Body of pancreas (tissue), 4 donors: ENCODE results near the gene ALX3. TPM values are rescaled to one million over a fixed set of nuclear protein-coding genes. Genes with fewer than 3 reads are reported as not detected.

Source experiments
- ATAC-seq: fragments of 150-250 bp; one replicate; pipeline ENCODE4 v1.9.1; 2016
- DNase-seq, 4 donors: peaks; one replicate each; pipeline ENCODE4 v3.0.0-alpha.2; 2019
- H3K27ac ChIP-seq, 4 donors: fragments of 200-600 bp; sonication (generic); 1 replicate in 3 of 4; 2 replicates in 1 of 4; pipeline versions ENCODE4 v1.5.1 to v1.6.1; 2016 to 2019; ENCODE audit warnings: mild to moderate bottlenecking in 1 of 4, mixed read lengths in 1 of 4, moderate library complexity in 1 of 4
- H3K27me3 ChIP-seq, 2 donors: fragments of 200-600 bp; sonication (generic); one replicate each; pipeline ENCODE4 v1.6.0; 2016; ENCODE audit warnings: mild to moderate bottlenecking in 1 of 2
- H3K36me3 ChIP-seq, 2 donors: fragments of 200-600 bp; sonication (generic); replicated peaks in 1 of 2; 2 replicates each; pipeline ENCODE4 v1.5.1; 2016; ENCODE audit warnings: low read depth in 2 of 2; ENCODE audit not compliant: insufficient read depth in 1 of 2
- H3K4me1 ChIP-seq: fragments of 200-600 bp; sonication (generic); one replicate; pipeline ENCODE4 v1.6.0; 2016
- H3K4me3 ChIP-seq, 2 donors: fragments of 200-600 bp; sonication (generic); 1 replicate in 1 of 2; 2 replicates in 1 of 2; pipeline ENCODE4 v1.5.1; 2016 to 2019
- H3K9me3 ChIP-seq, 3 donors: fragments of 200-600 bp; sonication (generic); 1 replicate in 2 of 3; 2 replicates in 1 of 3; pipeline ENCODE4 v1.5.1; 2016
- POLR2A ChIP-seq, 3 donors: fragments of 450-650 bp; IDR thresholded peaks; one replicate each; pipeline ENCODE4 v1.6.1; 2016; ENCODE audit warnings: antibody characterized with exemption in 3 of 3, mild to moderate bottlenecking in 2 of 3
- WGBS, 2 donors: methylation state at CpG; one replicate each; pipeline ENCODE4 v1.1.5; 2017; 5-methylcytosine and 5-hydroxymethylcytosine counted together
- intact Hi-C: fragments of 100-400 bp; cut with DNase I; formaldehyde crosslinking; loops from one replicate; pipeline ENCODE4 v1.15.1; 2023
- total RNA-seq, 2 donors: library from RNA; depleted of rRNA; stranded (reverse); fragments of >200 nt; gene quantifications; one replicate each; pipeline ENCODE4 v1.1.0, GENCODE V29; 2016
- TF ChIP-seq, protein P1 (sequence below), 7 experiments: fragments of 450-650 bp in 4 of 7; fragments of 200-600 bp in 3 of 7; sonication (generic) in 3 of 7; IDR thresholded peaks; one replicate each; pipeline ENCODE4 v1.5.1; 2016 to 2019; ENCODE audit warnings: antibody characterized with exemption in 7 of 7

Gene ALX3
- total RNA-seq, 2 donors from 2014 or later, result not detected

DNA sequence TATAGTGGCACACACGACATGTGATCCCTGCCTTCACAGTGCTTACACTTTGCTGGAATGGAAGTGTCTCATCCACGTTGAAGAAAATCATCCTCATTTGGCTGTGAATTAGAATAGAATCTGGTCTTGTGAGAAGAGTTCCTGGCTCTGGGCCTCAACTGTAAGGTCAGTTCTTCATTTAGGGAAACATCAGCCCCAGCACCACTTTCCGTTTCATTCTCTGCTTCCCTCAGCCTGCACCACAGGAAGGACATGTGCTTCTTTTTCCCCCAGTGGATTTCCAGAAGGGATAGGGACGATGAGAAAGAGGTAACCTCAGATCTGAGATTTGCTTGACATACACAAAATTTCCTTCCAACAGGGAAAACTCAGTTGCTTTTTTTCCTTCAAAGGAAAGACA lies 3.7 kb upstream of the ALX3 start:
- Histone ChIP-seq H3K9me3 (no peaks in the 10 kb centered on the region), H3K27me3 (peaks cover 10 to 24% of the 10 kb centered on the region in 2 donors), H3K27ac (no peak overlapping the region), H3K4me3 (no peak overlapping the region), H3K4me1 (peaks cover 10% of the 10 kb centered on the region), H3K36me3 (no peaks in the 10 kb centered on the region)
- intact Hi-C loops, result no loop called here
- no peak for DNase-seq
- 62 to 64% methylated on average over 4 of the region's 4 CpGs for WGBS, 2 donors
- TF ChIP-seq POLR2A (IDR thresholded peaks at IDR 0.05), result no peak
- no peak for ATAC-seq

DNA sequence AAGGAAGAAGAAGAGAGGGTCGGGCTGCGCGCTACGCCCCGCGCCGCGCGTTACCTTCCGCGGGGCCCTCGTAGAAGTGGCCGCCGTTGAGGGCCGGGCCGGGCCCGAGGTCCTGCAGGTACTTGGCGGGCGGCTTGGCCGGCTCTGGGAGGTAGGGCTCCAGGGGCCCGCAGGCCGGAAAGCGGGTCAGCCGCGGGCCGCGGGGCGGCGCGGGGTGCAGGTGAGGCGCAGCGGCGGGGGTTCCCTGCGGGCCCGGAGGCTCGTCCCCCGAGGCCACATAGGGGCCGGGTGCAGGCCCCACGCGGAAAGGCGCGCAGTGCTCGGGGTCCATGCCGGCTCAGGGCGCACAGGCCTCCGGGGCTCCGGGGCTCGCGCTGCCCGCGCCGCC lies 196 bp downstream of the ALX3 start:
- DNase-seq, result no peak
- ATAC-seq, result no peak
- H3K27me3 ChIP-seq, result peaks cover 15 to 43% of the 10 kb centered on the region in 2 donors
- 5 to 9% methylated on average over 10 to 50 of the region's 52 CpGs for WGBS, 2 donors
- no peaks in the 10 kb centered on the region for H3K9me3 ChIP-seq
- TF ChIP-seq, protein P1, sequence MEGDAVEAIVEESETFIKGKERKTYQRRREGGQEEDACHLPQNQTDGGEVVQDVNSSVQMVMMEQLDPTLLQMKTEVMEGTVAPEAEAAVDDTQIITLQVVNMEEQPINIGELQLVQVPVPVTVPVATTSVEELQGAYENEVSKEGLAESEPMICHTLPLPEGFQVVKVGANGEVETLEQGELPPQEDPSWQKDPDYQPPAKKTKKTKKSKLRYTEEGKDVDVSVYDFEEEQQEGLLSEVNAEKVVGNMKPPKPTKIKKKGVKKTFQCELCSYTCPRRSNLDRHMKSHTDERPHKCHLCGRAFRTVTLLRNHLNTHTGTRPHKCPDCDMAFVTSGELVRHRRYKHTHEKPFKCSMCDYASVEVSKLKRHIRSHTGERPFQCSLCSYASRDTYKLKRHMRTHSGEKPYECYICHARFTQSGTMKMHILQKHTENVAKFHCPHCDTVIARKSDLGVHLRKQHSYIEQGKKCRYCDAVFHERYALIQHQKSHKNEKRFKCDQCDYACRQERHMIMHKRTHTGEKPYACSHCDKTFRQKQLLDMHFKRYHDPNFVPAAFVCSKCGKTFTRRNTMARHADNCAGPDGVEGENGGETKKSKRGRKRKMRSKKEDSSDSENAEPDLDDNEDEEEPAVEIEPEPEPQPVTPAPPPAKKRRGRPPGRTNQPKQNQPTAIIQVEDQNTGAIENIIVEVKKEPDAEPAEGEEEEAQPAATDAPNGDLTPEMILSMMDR (IDR thresholded peaks at IDR 0.05), result no peak
- TF ChIP-seq POLR2A (IDR thresholded peaks at IDR 0.05), result no peak
- H3K36me3 ChIP-seq, result no peaks in the 10 kb centered on the region
- peaks cover 17% of the 10 kb centered on the region for H3K4me1 ChIP-seq
- H3K4me3 ChIP-seq, result no peak overlapping the region
- no peak overlapping the region for H3K27ac ChIP-seq
- intact Hi-C loops, result no loop called here

DNA sequence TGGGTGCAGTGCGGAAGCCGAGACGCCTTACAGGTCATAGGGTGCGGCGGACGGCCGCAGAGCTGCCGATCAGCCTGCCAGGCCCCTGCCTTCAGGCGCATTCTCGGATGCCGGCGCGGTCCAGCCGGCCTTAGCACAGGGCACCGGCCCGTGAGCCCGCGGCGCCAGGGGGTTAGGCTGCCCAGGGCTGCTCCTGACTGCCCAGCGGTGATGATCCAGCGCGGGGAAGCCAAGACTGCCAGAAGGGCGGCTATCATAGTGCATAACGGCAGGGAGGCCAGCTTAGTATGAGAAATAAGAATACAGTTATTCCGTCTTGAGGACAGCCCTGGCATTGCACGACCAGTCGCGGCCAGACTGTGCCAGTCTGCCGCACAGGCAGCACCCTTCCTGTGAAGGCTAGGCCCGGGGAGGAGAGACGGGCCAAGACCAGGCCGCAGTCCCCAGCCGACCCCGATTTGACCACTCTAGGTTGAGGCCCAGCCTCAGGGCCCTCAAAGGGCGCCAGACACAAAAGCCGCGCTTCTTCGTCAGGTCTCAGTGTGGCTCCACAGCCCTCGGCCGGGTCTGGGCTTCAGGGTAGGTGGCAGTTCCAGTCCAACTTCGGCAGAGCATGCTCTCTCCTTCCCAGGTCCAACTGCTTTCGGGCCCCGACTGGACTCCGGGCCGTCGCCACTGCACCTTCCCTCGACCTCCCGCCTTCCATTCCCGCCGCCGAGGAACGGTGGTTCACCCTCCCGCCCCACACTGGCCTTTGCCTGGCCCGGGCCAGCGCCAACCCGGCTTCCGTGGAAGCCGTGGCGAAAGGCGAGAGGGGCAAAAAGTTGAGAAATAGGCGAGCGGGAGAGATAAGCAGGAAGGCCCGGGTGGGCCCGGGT lies 829 bp downstream of the ALX3 start:
- Histone ChIP-seq H3K27me3 (peaks cover 15 to 43% of the 10 kb centered on the region in 2 donors), H3K36me3 (no peaks in the 10 kb centered on the region), H3K4me3 (no peak overlapping the region), H3K9me3 (no peaks in the 10 kb centered on the region), H3K27ac (no peak overlapping the region), H3K4me1 (peaks cover 17% of the 10 kb centered on the region)
- ATAC-seq (peak; percentile 4), DNase-seq (no peak)
- WGBS, 2 donors, result 31 to 39% methylated on average over 27 to 64 of the region's 64 CpGs
- intact Hi-C loops, result no loop called here
- no peak for TF ChIP-seq POLR2A (IDR thresholded peaks at IDR 0.05)
- TF ChIP-seq, protein P1 (IDR thresholded peaks at IDR 0.05), result no peak

DNA sequence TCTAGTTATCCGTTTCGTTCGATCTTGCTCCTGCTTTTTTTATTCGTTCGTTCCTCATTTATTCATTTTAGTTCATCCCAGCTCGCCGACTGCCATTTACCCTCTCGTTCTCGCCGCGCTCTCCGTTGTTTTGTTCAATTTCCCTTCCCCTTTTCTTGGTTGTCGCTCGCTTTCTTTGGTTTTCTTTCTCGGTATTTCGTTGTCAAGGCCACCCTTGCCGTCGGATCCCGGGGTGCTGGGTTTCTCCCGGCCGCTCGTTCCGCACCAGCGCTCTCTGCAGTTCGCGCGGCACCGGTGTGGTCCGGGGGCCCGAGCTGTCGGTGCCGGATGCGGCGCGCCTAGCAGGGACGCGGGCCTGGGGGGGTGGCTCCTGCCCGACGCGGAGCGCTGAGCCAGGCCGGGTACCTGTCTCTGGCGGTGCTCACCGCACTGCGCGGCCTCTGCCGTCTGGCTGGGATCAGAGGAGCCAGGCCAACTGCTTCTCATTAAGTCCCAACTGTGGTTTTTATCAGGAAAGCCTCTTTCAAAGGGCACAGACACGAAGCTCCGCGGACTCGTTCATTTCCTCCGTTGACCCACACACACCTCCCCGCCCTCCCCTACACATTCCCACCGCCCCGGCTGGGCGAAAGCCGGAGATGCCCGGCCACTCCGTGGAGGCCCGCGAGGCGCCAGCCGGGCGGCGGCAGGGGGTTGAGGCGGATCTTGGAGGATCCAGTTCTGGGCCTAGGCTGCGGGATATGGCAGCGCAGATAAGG lies 1.6 kb downstream of the ALX3 start:
- Histone ChIP-seq H3K27me3 (peaks cover 15 to 43% of the 10 kb centered on the region in 2 donors), H3K4me3 (no peak overlapping the region), H3K27ac (no peak overlapping the region), H3K9me3 (no peaks in the 10 kb centered on the region), H3K4me1 (peaks cover 17% of the 10 kb centered on the region), H3K36me3 (no peaks in the 10 kb centered on the region)
- WGBS, 2 donors, result 7 to 12% methylated on average over 39 to 67 of the region's 68 CpGs
- ATAC-seq (no peak), DNase-seq (no peak)
- TF ChIP-seq, protein P1 (IDR thresholded peaks at IDR 0.05), result no peak
- TF ChIP-seq POLR2A (IDR thresholded peaks at IDR 0.05), result no peak
- intact Hi-C loops, result no loop called here

DNA sequence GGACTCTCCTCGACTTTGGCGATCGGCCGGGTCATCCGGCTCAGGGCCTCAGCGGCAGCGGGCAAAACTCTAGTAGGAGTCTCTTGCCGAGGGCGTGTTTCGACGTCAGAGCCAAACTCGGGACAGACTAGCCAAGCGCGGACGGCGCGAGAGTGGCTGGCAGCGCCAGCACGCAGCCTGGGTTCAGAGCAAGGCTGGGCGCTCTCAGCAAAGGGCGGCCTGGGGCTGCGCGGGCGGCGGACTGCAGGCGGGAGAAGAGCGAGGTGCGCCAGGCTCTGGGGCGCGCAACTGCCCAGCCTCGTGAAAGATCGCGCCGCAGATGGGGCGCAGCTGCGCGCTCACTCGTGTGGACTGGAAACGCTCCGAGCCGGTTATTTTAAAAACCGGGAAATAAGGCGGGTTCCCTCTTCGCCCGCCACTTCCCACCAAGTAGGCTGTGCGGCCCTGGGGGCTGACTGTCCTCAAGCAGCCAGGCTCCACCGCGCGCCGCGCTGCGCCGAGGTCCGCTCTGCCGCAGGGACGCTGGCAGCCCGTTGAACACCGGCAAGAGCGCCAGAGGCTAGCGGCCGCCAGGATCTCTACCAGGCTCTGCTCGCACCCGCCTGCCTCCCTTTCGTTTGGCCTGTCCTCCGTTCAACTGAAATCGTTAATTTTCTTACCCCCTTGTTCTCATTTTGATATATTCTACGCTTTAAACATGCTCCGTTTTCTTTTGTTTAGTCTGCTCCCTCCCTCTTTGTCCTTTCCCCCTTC lies 2.4 kb downstream of the ALX3 start:
- intact Hi-C loops, result no loop called here
- Histone ChIP-seq H3K4me3 (no peak overlapping the region), H3K4me1 (peaks cover 17% of the 10 kb centered on the region), H3K27me3 (peaks cover 15 to 43% of the 10 kb centered on the region in 2 donors), H3K36me3 (no peaks in the 10 kb centered on the region), H3K9me3 (no peaks in the 10 kb centered on the region), H3K27ac (no peak overlapping the region)
- WGBS, 2 donors, result 10 to 25% methylated on average over 22 to 60 of the region's 68 CpGs
- TF ChIP-seq POLR2A (IDR thresholded peaks at IDR 0.05), result no peak
- TF ChIP-seq, protein P1 (IDR thresholded peaks at IDR 0.05), result no peak
- no peak for DNase-seq
- ATAC-seq, result no peak
